Erythroblast (primary cell): Measurements from ENCODE around the gene CCDC171.

Source experiments
- GATA1 ChIP-seq: IDR thresholded peaks from 2 replicates; pipeline ENCODE4 v1.6.1; 2011; ENCODE audit warnings: low read depth, mild to moderate bottlenecking, control low read depth, low read length, moderate library complexity
- POLR2A ChIP-seq: IDR thresholded peaks from 2 replicates; pipeline ENCODE4 v1.6.1; 2011; ENCODE audit warnings: mild to moderate bottlenecking, low read length

- TF ChIP-seq POLR2A (no peak), GATA1 (no peak)
Observed at GRCh38 chr9:15959663-15960062, 406.8 kb downstream of the CCDC171 start.
